Measurements from ENCODE around the gene ACTRT2. TPM values are rescaled to one million over a fixed set of nuclear protein-coding genes. Genes with fewer than 3 reads are reported as not detected.

ACTRT2 gene
- total RNA-seq, 1 experiment from 2014 or later = not detected

DNA sequence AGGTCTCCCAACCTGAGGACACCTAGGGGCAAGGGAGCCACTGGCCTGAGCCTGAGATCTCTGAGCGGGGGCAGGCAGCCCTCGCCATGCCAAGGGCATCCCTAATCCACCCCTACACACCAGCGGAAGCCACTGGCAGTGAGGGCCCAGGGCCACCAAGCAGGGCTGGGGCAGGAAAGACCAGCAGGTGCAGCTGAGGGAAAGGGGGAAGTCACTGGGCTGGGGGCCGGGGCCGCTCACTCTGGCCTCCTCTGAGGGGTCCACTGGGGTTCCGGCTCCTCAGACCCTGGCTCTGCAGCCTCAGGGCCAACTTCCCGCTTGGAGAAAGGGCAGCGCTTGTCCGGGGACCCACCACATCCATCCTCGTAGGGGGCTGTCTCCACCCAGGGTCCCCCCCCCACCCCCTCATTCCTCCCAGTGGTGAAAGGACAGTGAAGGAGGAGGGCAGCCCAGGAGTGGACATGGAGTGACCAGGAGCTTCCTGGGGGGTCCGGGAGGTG is 42.5 kb upstream of the ACTRT2 start:
- H3K9me3 ChIP-seq (ENCODE audit: low read depth, low read length, poor library complexity, severe bottlenecking) = no peaks in the 10 kb centered on the region

DNA sequence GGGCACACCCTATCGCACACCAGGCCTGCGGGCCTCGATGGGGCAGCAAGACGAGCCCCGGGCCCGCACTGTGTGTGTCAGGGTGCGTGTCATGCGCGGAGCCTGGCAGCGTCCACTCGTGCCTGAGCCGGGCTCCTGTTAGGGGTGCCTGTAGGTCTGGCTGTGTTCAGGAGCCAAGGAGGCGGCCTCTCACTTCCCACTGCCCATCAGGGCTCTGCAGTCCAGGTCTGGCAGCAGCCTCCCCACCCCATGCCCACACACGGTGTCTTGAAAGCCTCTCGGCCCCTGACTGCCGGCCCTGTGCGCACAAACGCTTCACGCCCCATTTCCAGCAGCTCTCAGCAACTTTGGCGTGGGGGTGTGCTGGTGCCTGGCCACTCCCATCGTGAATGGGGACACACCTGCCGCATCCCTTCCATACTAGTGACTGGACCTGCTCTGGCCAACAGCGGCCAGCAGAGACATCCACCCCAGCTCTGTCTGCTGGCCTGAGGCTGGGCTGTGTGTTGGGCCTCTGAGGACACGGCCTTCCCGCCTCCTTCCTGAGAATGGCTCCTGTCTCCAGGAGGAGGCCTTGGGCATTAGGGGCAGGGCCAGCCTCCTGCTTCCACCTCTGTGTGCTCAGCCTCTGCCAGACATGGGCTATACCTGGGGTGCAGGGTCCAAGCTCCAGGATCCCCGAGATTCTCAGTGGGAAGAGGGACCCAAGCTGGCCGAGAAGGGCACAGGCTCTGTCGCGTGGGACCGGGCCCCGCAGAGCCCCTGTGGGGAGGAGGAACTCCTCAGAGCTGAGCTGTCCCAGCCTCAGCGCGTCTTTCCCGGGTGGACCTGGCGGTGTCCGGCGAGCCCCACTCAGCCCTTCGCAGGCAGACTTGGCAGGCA is 41.8 kb upstream of the ACTRT2 start:
- Histone ChIP-seq H3K4me1 (ENCODE audit: insufficient read depth, low read length, poor library complexity, severe bottlenecking) (no peaks in the 10 kb centered on the region), H3K36me3 (ENCODE audit: insufficient read depth, low read length, poor library complexity, severe bottlenecking) (no peaks in the 10 kb centered on the region), H3K27me3 (replicated peaks; ENCODE audit: insufficient read depth, low read depth, low read length, poor library complexity) (no peaks in the 10 kb centered on the region), H3K4me3 (ENCODE audit: low read depth, low read length, poor library complexity, severe bottlenecking) (no peak overlapping the region), H3K9me3 (ENCODE audit: low read depth, low read length, poor library complexity, severe bottlenecking) (no peaks in the 10 kb centered on the region), H3K27ac (ENCODE audit: low read depth, low read length, poor library complexity, severe bottlenecking) (no peak overlapping the region)
- ChIA-PET POLR2A (ENCODE audit: low non-redundant PET) (no interaction called here), CTCF (no interaction called here)
- BruUV-seq (replicated peaks) = no TSS peak
- intact Hi-C loops (cut with micrococcal nuclease; ENCODE audit: unreplicated experiment) = no loop called here
- no peak for DNase-seq (ENCODE audit: low spot score)
- TF ChIP-seq, protein P1, sequence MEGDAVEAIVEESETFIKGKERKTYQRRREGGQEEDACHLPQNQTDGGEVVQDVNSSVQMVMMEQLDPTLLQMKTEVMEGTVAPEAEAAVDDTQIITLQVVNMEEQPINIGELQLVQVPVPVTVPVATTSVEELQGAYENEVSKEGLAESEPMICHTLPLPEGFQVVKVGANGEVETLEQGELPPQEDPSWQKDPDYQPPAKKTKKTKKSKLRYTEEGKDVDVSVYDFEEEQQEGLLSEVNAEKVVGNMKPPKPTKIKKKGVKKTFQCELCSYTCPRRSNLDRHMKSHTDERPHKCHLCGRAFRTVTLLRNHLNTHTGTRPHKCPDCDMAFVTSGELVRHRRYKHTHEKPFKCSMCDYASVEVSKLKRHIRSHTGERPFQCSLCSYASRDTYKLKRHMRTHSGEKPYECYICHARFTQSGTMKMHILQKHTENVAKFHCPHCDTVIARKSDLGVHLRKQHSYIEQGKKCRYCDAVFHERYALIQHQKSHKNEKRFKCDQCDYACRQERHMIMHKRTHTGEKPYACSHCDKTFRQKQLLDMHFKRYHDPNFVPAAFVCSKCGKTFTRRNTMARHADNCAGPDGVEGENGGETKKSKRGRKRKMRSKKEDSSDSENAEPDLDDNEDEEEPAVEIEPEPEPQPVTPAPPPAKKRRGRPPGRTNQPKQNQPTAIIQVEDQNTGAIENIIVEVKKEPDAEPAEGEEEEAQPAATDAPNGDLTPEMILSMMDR (conservative IDR thresholded peaks at IDR 0.05; ENCODE audit: low read depth, low read length) = no peak
- TF ChIP-seq EZH2 (IDR thresholded peaks at IDR 0.05; ENCODE audit: borderline replicate concordance, low read depth, low read length, poor library complexity, severe bottlenecking) = no peak

More for the DNA sequence above, 42.5 kb upstream of the ACTRT2 start:
- intact Hi-C loops (cut with micrococcal nuclease; ENCODE audit: unreplicated experiment) = no loop called here
- no peak for DNase-seq (ENCODE audit: low spot score)
- H3K27me3 ChIP-seq (replicated peaks; ENCODE audit: insufficient read depth, low read depth, low read length, poor library complexity) = no peaks in the 10 kb centered on the region
- no peak overlapping the region for H3K27ac ChIP-seq (ENCODE audit: low read depth, low read length, poor library complexity, severe bottlenecking)
- no peaks in the 10 kb centered on the region for H3K4me1 ChIP-seq (ENCODE audit: insufficient read depth, low read length, poor library complexity, severe bottlenecking)
- ChIA-PET CTCF (no interaction called here), POLR2A (ENCODE audit: low non-redundant PET) (no interaction called here)
- no peak overlapping the region for H3K4me3 ChIP-seq (ENCODE audit: low read depth, low read length, poor library complexity, severe bottlenecking)
- no peaks in the 10 kb centered on the region for H3K36me3 ChIP-seq (ENCODE audit: insufficient read depth, low read length, poor library complexity, severe bottlenecking)
- BruUV-seq (replicated peaks) = no TSS peak
- TF ChIP-seq, protein P1 (conservative IDR thresholded peaks at IDR 0.05; ENCODE audit: low read depth, low read length) = no peak
- no peak for TF ChIP-seq EZH2 (IDR thresholded peaks at IDR 0.05; ENCODE audit: borderline replicate concordance, low read depth, low read length, poor library complexity, severe bottlenecking)

DNA sequence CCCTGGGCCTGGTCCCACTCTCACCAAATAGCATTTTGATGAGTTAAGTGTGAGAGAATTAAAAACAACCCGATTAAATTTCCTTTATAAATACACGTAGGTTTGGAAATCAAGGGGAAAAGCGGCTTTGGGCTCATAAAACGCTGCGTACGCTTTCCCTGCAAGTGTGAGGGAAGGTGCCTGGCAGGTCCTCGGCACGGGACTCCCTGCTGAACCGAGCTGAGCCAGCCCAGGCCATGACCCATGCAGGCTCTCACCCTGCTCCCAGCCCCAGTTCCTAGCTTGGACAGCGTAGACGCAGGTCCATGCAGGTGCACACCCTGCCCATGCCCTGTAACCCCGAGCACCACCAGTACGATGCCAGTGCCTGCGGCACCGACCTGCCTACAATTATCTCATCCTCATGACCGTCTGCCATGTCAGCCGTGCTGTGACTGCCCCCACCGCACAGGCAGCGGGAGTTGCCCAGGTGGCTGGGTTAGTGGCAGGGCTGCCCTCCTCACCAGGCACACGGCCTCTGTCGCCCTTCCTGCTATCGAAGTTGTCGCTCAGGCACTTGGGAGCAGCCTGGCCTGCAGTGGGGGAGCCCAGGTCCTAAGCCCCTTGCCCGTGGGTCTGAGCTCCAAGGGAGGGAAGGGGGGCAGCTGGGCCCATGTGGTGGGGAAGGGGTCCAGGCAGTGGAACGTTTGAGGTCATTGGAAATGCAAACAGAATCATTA is 41.0 kb upstream of the ACTRT2 start:
- intact Hi-C loops (cut with micrococcal nuclease; ENCODE audit: unreplicated experiment) = no loop called here
- Histone ChIP-seq H3K4me3 (ENCODE audit: low read depth, low read length, poor library complexity, severe bottlenecking) (no peak overlapping the region), H3K36me3 (ENCODE audit: insufficient read depth, low read length, poor library complexity, severe bottlenecking) (no peaks in the 10 kb centered on the region), H3K27ac (ENCODE audit: low read depth, low read length, poor library complexity, severe bottlenecking) (no peak overlapping the region), H3K9me3 (ENCODE audit: low read depth, low read length, poor library complexity, severe bottlenecking) (no peaks in the 10 kb centered on the region), H3K4me1 (ENCODE audit: insufficient read depth, low read length, poor library complexity, severe bottlenecking) (no peaks in the 10 kb centered on the region), H3K27me3 (replicated peaks; ENCODE audit: insufficient read depth, low read depth, low read length, poor library complexity) (no peaks in the 10 kb centered on the region)
- no peak for TF ChIP-seq EZH2 (IDR thresholded peaks at IDR 0.05; ENCODE audit: borderline replicate concordance, low read depth, low read length, poor library complexity, severe bottlenecking)
- BruUV-seq (replicated peaks) = no TSS peak
- DNase-seq (ENCODE audit: low spot score) = no peak
- ChIA-PET CTCF (no interaction called here), POLR2A (ENCODE audit: low non-redundant PET) (no interaction called here)
